ENCODE results near the gene DNASE1. TPM values are rescaled to one million over a fixed set of nuclear protein-coding genes. Genes with fewer than 3 reads are reported as not detected.

DNASE1 gene
- polyA plus RNA-seq, 2 of the 4 experiments (the other 2 are of a cell fraction), result 6.3 to 7.2 TPM

GRCh38 chr16:3672571-3673041, 18.1 kb downstream of the DNASE1 start:
- Histone ChIP-seq H3K4me3 (no peak overlapping the region), H3K27ac (no peak overlapping the region), H3K4me2 (no peak overlapping the region), H3K4me1 (no peaks in the 10 kb centered on the region), H3K9me3 (0 out of 3 replicates have a peak, but pooled peaks cover 5% of the 10 kb centered on the region)
- no peak for DNase-seq (ENCODE audit: low read depth in 1 of 2, low spot score in 1 of 2)
- no peak for TF ChIP-seq MYC (IDR thresholded peaks at IDR 0.05; ENCODE audit: borderline replicate concordance, low read length)
- no peak for TF ChIP-seq BCL3 (IDR thresholded peaks at IDR 0.05)
- no peak for TF ChIP-seq CEBPB (IDR thresholded peaks at IDR 0.05)
- no peak for TF ChIP-seq NPAS2 (CRISPR knock-in tag; IDR thresholded peaks at IDR 0.05; ENCODE audit: borderline replicate concordance)
- no peak for TF ChIP-seq ZFP36 (IDR thresholded peaks at IDR 0.05; ENCODE audit: borderline replicate concordance, partially characterized antibody)
- no peak for TF ChIP-seq PBX3 (IDR thresholded peaks at IDR 0.05)
- TF ChIP-seq KDM1A (IDR thresholded peaks at IDR 0.05; ENCODE audit: low read depth), result no peak
- no peak for TF ChIP-seq MAX (IDR thresholded peaks at IDR 0.05)
- TF ChIP-seq SMC3 (IDR thresholded peaks at IDR 0.05), result no peak
- TF ChIP-seq JUNB (IDR thresholded peaks at IDR 0.05), result no peak
- TF ChIP-seq USF2 (IDR thresholded peaks at IDR 0.05), result no peak
- no peak for TF ChIP-seq PHF8 (IDR thresholded peaks at IDR 0.05; ENCODE audit: borderline replicate concordance, low read depth)
- no peak for TF ChIP-seq RAD21 (conservative IDR thresholded peaks at IDR 0.05 in 1 of 2, IDR thresholded peaks at IDR 0.05 in 1 of 2)
- TF ChIP-seq CHD4 (IDR thresholded peaks at IDR 0.05; ENCODE audit: borderline replicate concordance), result no peak
- TF ChIP-seq MAFK (IDR thresholded peaks at IDR 0.05; ENCODE audit: partially characterized antibody), result no peak
- no peak for TF ChIP-seq RCOR1 (IDR thresholded peaks at IDR 0.05; ENCODE audit: low read depth, low read length)
- TF ChIP-seq RNF2 (IDR thresholded peaks at IDR 0.05; ENCODE audit: borderline replicate concordance, low read depth), result no peak
- TF ChIP-seq CBX2 (IDR thresholded peaks at IDR 0.05; ENCODE audit: borderline replicate concordance, low read depth), result no peak
- TF ChIP-seq CBX8 (IDR thresholded peaks at IDR 0.05), result no peak
- no peak for TF ChIP-seq SREBF2 (IDR thresholded peaks at IDR 0.05)
- ATAC-seq, result no peak
- WGBS (ENCODE audit: missing lambda C conversion rate), result 96% methylated on average over 26 of the region's 26 CpGs
- FAIRE-seq, result no peak
- POLR2A ChIA-PET, result no interaction called here
- CTCF ChIA-PET, result interaction anchor here (1.3 to 1.9 kb wide), 2 partner anchors 10 to 18 kb away, joined by 4 to 7 read pairs; no protein-coding TSS in a partner anchor

GRCh38 chr16:3673201-3673600, 18.7 kb downstream of the DNASE1 start:
- CTCF ChIA-PET, result no interaction called here
- H3K4me1 ChIP-seq, result no peaks in the 10 kb centered on the region
- no peak for FAIRE-seq
- H3K9me3 ChIP-seq, result 0 out of 3 replicates have a peak, but pooled peaks cover 5% of the 10 kb centered on the region
- POLR2A ChIA-PET, result no interaction called here
- WGBS (ENCODE audit: missing lambda C conversion rate), result 94% methylated on average over 18 of the region's 18 CpGs
- H3K27ac ChIP-seq, result no peak overlapping the region
- DNase-seq (ENCODE audit: low read depth in 1 of 2, low spot score in 1 of 2), result no peak
- H3K4me2 ChIP-seq, result no peak overlapping the region
- H3K4me3 ChIP-seq, result no peak overlapping the region
- no peak for ATAC-seq
- no peak for TF ChIP-seq USF2 (IDR thresholded peaks at IDR 0.05)
- no peak for TF ChIP-seq CHD4 (IDR thresholded peaks at IDR 0.05; ENCODE audit: borderline replicate concordance)
- TF ChIP-seq NR3C1 (IDR thresholded peaks at IDR 0.05), result no peak
- TF ChIP-seq FOSL2 (IDR thresholded peaks at IDR 0.05), result no peak
- no peak for TF ChIP-seq FOSL2 (CRISPR knock-in tag; IDR thresholded peaks at IDR 0.05)
- TF ChIP-seq HES2 (IDR thresholded peaks at IDR 0.05), result no peak
- TF ChIP-seq ESRRA (IDR thresholded peaks at IDR 0.05; ENCODE audit: borderline replicate concordance, low read length), result no peak
- no peak for TF ChIP-seq RNF2 (IDR thresholded peaks at IDR 0.05; ENCODE audit: borderline replicate concordance, low read depth)
- TF ChIP-seq KDM5A (IDR thresholded peaks at IDR 0.05), result no peak
- TF ChIP-seq SMC3 (IDR thresholded peaks at IDR 0.05), result no peak
- no peak for TF ChIP-seq REST (IDR thresholded peaks at IDR 0.05)
- TF ChIP-seq CBX8 (IDR thresholded peaks at IDR 0.05), result no peak
- TF ChIP-seq BCL3 (IDR thresholded peaks at IDR 0.05), result no peak
